Measurements from ENCODE around the gene STIM2. TPM values are rescaled to one million over a fixed set of nuclear protein-coding genes. Genes with fewer than 3 reads are reported as not detected.

The STIM2 gene
- total RNA-seq, 1 experiment from 2014 or later = 30.2 TPM

GRCh38 chr4:26996745-26997144 is 136.1 kb downstream of the STIM2 start:
- BruUV-seq (replicated peaks) = no TSS peak
- H4K20me1 ChIP-seq (ENCODE audit: insufficient read depth) = no peaks in the 10 kb centered on the region
- no peaks in the 10 kb centered on the region for H3K9me3 ChIP-seq (ENCODE audit: insufficient read depth, low read depth)
- H3K27me3 ChIP-seq (ENCODE audit: insufficient read depth, low read depth) = no peaks in the 10 kb centered on the region
- H3K27ac ChIP-seq = no peak overlapping the region
- CTCF ChIA-PET = no interaction called here
- H3K4me3 ChIP-seq = no peak overlapping the region
- no peak overlapping the region for H3K4me2 ChIP-seq
- no peaks in the 10 kb centered on the region for H3K79me2 ChIP-seq (ENCODE audit: low read depth)
- no peak overlapping the region for H2AFZ ChIP-seq
- TF ChIP-seq CTCF (conservative IDR thresholded peaks at IDR 0.05) = no peak
- no peak for TF ChIP-seq EZH2 (IDR thresholded peaks at IDR 0.05; ENCODE audit: low read depth)
- no peaks in the 10 kb centered on the region for H3K9me2 ChIP-seq (ENCODE audit: insufficient read depth)
- intact Hi-C loops (cut with micrococcal nuclease; ENCODE audit: unreplicated experiment) = no loop called here
- POLR2A ChIA-PET (ENCODE audit: unreplicated experiment) = no interaction called here
- no peaks in the 10 kb centered on the region for H3K36me3 ChIP-seq (ENCODE audit: low read depth)
- no peak for DNase-seq
- H3F3A ChIP-seq (ENCODE audit: insufficient read depth, low read depth) = no peaks in the 10 kb centered on the region
- no peaks in the 10 kb centered on the region for H3K4me1 ChIP-seq (replicated peaks; ENCODE audit: insufficient read depth)

- CTCF ChIA-PET = no interaction called here
- no TSS peak for BruUV-seq (replicated peaks)
- Histone ChIP-seq H3K79me2 (ENCODE audit: low read depth) (no peaks in the 10 kb centered on the region), H3F3A (ENCODE audit: insufficient read depth, low read depth) (no peaks in the 10 kb centered on the region), H4K20me1 (ENCODE audit: insufficient read depth) (no peaks in the 10 kb centered on the region), H3K4me1 (replicated peaks; ENCODE audit: insufficient read depth) (no peaks in the 10 kb centered on the region), H2AFZ (no peak overlapping the region), H3K36me3 (ENCODE audit: low read depth) (no peaks in the 10 kb centered on the region), H3K9me3 (ENCODE audit: insufficient read depth, low read depth) (no peaks in the 10 kb centered on the region), H3K4me2 (no peak overlapping the region), H3K9me2 (ENCODE audit: insufficient read depth) (no peaks in the 10 kb centered on the region), H3K27me3 (ENCODE audit: insufficient read depth, low read depth) (no peaks in the 10 kb centered on the region), H3K4me3 (no peak overlapping the region), H3K27ac (no peak overlapping the region)
- TF ChIP-seq CTCF (conservative IDR thresholded peaks at IDR 0.05) = no peak
- TF ChIP-seq EZH2 (IDR thresholded peaks at IDR 0.05; ENCODE audit: low read depth) = no peak
- no peak for DNase-seq
- intact Hi-C loops (cut with micrococcal nuclease; ENCODE audit: unreplicated experiment) = loop anchor here (10.0 kb wide), 1 partner anchor 255 kb away; no protein-coding TSS in a partner anchor
- POLR2A ChIA-PET (ENCODE audit: unreplicated experiment) = no interaction called here
Observed at GRCh38 chr4:26999689-27000088, 139.0 kb downstream of the STIM2 start.

GRCh38 chr4:27000122-27000521 is 139.5 kb downstream of the STIM2 start:
- Histone ChIP-seq H4K20me1 (ENCODE audit: insufficient read depth) (no peaks in the 10 kb centered on the region), H3F3A (ENCODE audit: insufficient read depth, low read depth) (no peaks in the 10 kb centered on the region), H3K27ac (no peak overlapping the region), H3K4me1 (replicated peaks; ENCODE audit: insufficient read depth) (no peaks in the 10 kb centered on the region), H3K4me2 (no peak overlapping the region), H3K27me3 (ENCODE audit: insufficient read depth, low read depth) (no peaks in the 10 kb centered on the region), H2AFZ (no peak overlapping the region), H3K36me3 (ENCODE audit: low read depth) (no peaks in the 10 kb centered on the region), H3K9me3 (ENCODE audit: insufficient read depth, low read depth) (no peaks in the 10 kb centered on the region), H3K4me3 (no peak overlapping the region), H3K79me2 (ENCODE audit: low read depth) (no peaks in the 10 kb centered on the region), H3K9me2 (ENCODE audit: insufficient read depth) (no peaks in the 10 kb centered on the region)
- ChIA-PET CTCF (no interaction called here), POLR2A (ENCODE audit: unreplicated experiment) (no interaction called here)
- DNase-seq = no peak
- BruUV-seq (replicated peaks) = no TSS peak
- TF ChIP-seq CTCF (conservative IDR thresholded peaks at IDR 0.05) (no peak), EZH2 (IDR thresholded peaks at IDR 0.05; ENCODE audit: low read depth) (no peak)
- intact Hi-C loops (cut with micrococcal nuclease; ENCODE audit: unreplicated experiment) = loop anchor here (10.0 kb wide), 1 partner anchor 255 kb away; no protein-coding TSS in a partner anchor

Data from PC-9 (cell line).